Measurements from ENCODE around the gene KY.

DNA sequence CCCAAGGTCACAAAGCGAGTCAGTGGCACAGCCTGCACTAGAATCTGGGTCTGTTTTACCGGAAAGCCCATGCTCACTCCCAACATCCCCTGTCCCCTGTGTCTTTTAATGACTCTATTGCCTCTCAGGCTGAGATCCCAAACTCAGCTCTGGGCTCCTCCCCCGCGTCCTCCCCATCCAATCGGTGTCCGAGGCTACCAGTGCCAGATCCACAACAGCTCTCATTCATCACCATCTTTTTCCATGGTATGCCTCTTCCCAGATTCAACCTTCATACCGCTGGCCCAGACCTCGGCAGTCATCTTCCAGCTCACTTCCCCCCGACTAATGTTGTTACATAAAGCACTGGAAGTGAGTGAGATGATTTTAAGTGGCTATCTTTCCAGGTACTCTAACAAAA, 16.1 kb upstream of the KY start:
- TF ChIP-seq CTCF (IDR thresholded peaks at IDR 0.05; ENCODE audit: low read depth, low read length) (no peak), EZH2phosphoT487 (IDR thresholded peaks at IDR 0.05; ENCODE audit: low read depth) (no peak)

All from OCI-LY3 (cell line).